Endothelial cell of umbilical vein (primary cell): Measurements from ENCODE around the gene ST13. TPM values are rescaled to one million over a fixed set of nuclear protein-coding genes. Genes with fewer than 3 reads are reported as not detected.

ENCODE experiments used
- BruUV-seq: library from RNA; stranded (reverse); fragments of 400-500 nt; replicated peaks from 2 replicates; lab custom pipeline; 2021; lab: Mats Ljungman, UMichigan
- CTCF ChIA-PET: fragments of 300-600, 350-600 bp; sonication (Branson Sonifier 250); formaldehyde crosslinking; loops from one replicate; lab custom pipeline; 2021; ENCODE audit warnings: antibody characterized with exemption, inconsistent platforms; lab: Charles Lee
- POLR2A ChIA-PET: fragments of 300-600, 350-600 bp; sonication (Branson Sonifier 250); formaldehyde crosslinking; loops from one replicate; lab custom pipeline; 2021; ENCODE audit warnings: antibody characterized with exemption, inconsistent platforms; lab: Charles Lee
- DNase-seq: peaks from one replicate; pipeline ENCODE4 v3.0.0-alpha.2; 2011; ENCODE audit warnings: low read depth, low spot score
- FAIRE-seq: peaks from 2 replicates; lab custom pipeline; 2011; peaks lifted over from hg19 to GRCh38; lab: Jason Lieb, UNC
- H2AFZ ChIP-seq: 2 replicates; pipeline ENCODE4 v1.6.0; 2012; ENCODE audit warnings: low read depth, low read length, control low read depth, inconsistent platforms
- H3K27ac ChIP-seq: 2 replicates; pipeline ENCODE4 v1.5.1; 2011; ENCODE audit warnings: low read depth, mild to moderate bottlenecking, control low read depth, low read length, moderate library complexity; ENCODE audit not compliant: insufficient read depth
- H3K27me3 ChIP-seq, 2 experiments: 2 replicates each; pipeline versions ENCODE4 v1.6.0 to v1.6.1; 2011; ENCODE audit warnings: low read length in 2 of 2, mixed read lengths in 1 of 2; ENCODE audit not compliant: control insufficient read depth in 2 of 2, insufficient read depth in 2 of 2
- H3K36me3 ChIP-seq, 2 experiments: 2 replicates in 1 of 2; 3 replicates in 1 of 2; pipeline ENCODE4 v1.5.1; 2011; ENCODE audit warnings: low read length in 2 of 2, mild to moderate bottlenecking in 1 of 2, moderate library complexity in 1 of 2; ENCODE audit not compliant: control insufficient read depth in 2 of 2, insufficient read depth in 2 of 2; ENCODE audit errors: extremely low read depth in 1 of 2
- H3K4me1 ChIP-seq: 3 replicates; pipeline ENCODE4 v1.5.1; 2011; ENCODE audit warnings: mild to moderate bottlenecking, low read length; ENCODE audit not compliant: control insufficient read depth, insufficient read depth; ENCODE audit errors: extremely low read depth
- H3K4me2 ChIP-seq: 2 replicates; pipeline ENCODE4 v1.6.1; 2011; ENCODE audit warnings: low read length, control low read depth, mixed read lengths; ENCODE audit not compliant: insufficient read depth
- H3K4me3 ChIP-seq, 3 experiments: fragments of 200-600 bp in 1 of 3; sonication (generic), shearing (Covaris generic) in 1 of 3; replicated peaks in 1 of 3; 2 replicates each; pipeline ENCODE4 v1.5.1; 2011 to 2016; ENCODE audit warnings: control low read depth in 3 of 3, low read length in 3 of 3, mild to moderate bottlenecking in 2 of 3, inconsistent platforms in 1 of 3, low read depth in 1 of 3, moderate library complexity in 1 of 3; ENCODE audit not compliant: insufficient read depth in 1 of 3
- H3K79me2 ChIP-seq: 2 replicates; pipeline ENCODE4 v1.6.0; 2012; ENCODE audit warnings: low read length, inconsistent platforms; ENCODE audit not compliant: control insufficient read depth, insufficient read depth
- H3K9ac ChIP-seq: replicated peaks from 2 replicates; pipeline ENCODE3; 2011; ENCODE audit warnings: low read length, control low read depth; ENCODE audit not compliant: insufficient read depth; ENCODE audit errors: extremely low read depth
- H3K9me1 ChIP-seq: replicated peaks from 3 replicates; pipeline ENCODE4 v1.6.0; 2011; ENCODE audit warnings: mild to moderate bottlenecking, low read length; ENCODE audit not compliant: control insufficient read depth, insufficient read depth; ENCODE audit errors: extremely low read depth
- H3K9me3 ChIP-seq: replicated peaks from 2 replicates; pipeline ENCODE4 v1.5.1; 2012; ENCODE audit warnings: low read length, inconsistent platforms; ENCODE audit not compliant: control insufficient read depth, insufficient read depth
- H4K20me1 ChIP-seq: replicated peaks from 2 replicates; pipeline ENCODE3; 2011; ENCODE audit warnings: mild to moderate bottlenecking, low read length; ENCODE audit not compliant: control insufficient read depth, insufficient read depth; ENCODE audit errors: extremely low read depth
- EZH2 ChIP-seq: IDR thresholded peaks from 2 replicates; pipeline ENCODE4 v1.6.1; 2012; ENCODE audit warnings: borderline replicate concordance, low read depth, mild to moderate bottlenecking, moderate library complexity, low read length, inconsistent platforms; ENCODE audit not compliant: severe bottlenecking
- FOS ChIP-seq: IDR thresholded peaks from 2 replicates; pipeline ENCODE4 v1.6.1; 2011; ENCODE audit warnings: mild to moderate bottlenecking, low read length, moderate library complexity, borderline replicate concordance; ENCODE audit not compliant: insufficient read depth
- GATA2 ChIP-seq: IDR thresholded peaks from 2 replicates; pipeline ENCODE4 v1.7.0; 2011; ENCODE audit warnings: low read depth, mild to moderate bottlenecking, moderate library complexity, mixed read lengths, low read length; ENCODE audit not compliant: insufficient read length, insufficient read depth
- JUN ChIP-seq: IDR thresholded peaks from 2 replicates; pipeline ENCODE4 v1.6.1; 2011; ENCODE audit warnings: borderline replicate concordance, low read depth; ENCODE audit not compliant: insufficient read length, insufficient read depth
- MYC ChIP-seq: IDR thresholded peaks from one replicate; pipeline ENCODE4 v1.6.1; 2011; ENCODE audit warnings: mild to moderate bottlenecking, low read depth, low read length
- dilution Hi-C: fragments of 300-500 bp; cut with MboI; formaldehyde crosslinking; loops from one replicate; pipeline ENCODE4 v1.15.0; 2019; ENCODE audit warnings: low sequenced_read_pairs; ENCODE audit not compliant: extremely low pct_ligation_motif_present
- intact Hi-C: fragments of 100-400 bp; cut with micrococcal nuclease; formaldehyde crosslinking; loops from one replicate; pipeline ENCODE4 v1.10.0; 2022
- polyA plus RNA-seq, 4 experiments: library from polyadenylated mRNA; depleted of rRNA in 3 of 4; stranded (reverse) in 3 of 4; unstranded in 1 of 4; fragments of >200 nt; gene quantifications; 2 replicates each; pipeline versions ENCODE4 v1.2.1 to v1.2.3, GENCODE V29; 2011 to 2012; ENCODE audit warnings: missing spikeins in 1 of 4
- total RNA-seq: library from RNA; stranded (reverse); gene quantifications from 2 replicates; pipeline ENCODE4 v1.2.3, GENCODE V29; 2021
- TF ChIP-seq, protein P1 (sequence below): IDR thresholded peaks from 2 replicates; pipeline ENCODE4 v1.6.1; 2011; ENCODE audit not compliant: insufficient read depth, insufficient read length
- TF ChIP-seq, protein P2 (sequence below), 2 donors: IDR thresholded peaks; 1 replicate in 1 of 2; 2 replicates in 1 of 2; pipeline ENCODE4 v1.5.1; 2011; ENCODE audit warnings: low read length in 2 of 2, mild to moderate bottlenecking in 2 of 2, moderate library complexity in 2 of 2, control low read depth in 1 of 2, inconsistent platforms in 1 of 2, low read depth in 1 of 2; ENCODE audit not compliant: insufficient read depth in 1 of 2; ENCODE audit errors: extremely low read depth in 1 of 2

Gene ST13
- total and polyA plus RNA-seq, 2 donors (not counting 3 experiments of a cell fraction or from before 2014, with no cell fraction given), result 41.2 to 250 TPM

DNA sequence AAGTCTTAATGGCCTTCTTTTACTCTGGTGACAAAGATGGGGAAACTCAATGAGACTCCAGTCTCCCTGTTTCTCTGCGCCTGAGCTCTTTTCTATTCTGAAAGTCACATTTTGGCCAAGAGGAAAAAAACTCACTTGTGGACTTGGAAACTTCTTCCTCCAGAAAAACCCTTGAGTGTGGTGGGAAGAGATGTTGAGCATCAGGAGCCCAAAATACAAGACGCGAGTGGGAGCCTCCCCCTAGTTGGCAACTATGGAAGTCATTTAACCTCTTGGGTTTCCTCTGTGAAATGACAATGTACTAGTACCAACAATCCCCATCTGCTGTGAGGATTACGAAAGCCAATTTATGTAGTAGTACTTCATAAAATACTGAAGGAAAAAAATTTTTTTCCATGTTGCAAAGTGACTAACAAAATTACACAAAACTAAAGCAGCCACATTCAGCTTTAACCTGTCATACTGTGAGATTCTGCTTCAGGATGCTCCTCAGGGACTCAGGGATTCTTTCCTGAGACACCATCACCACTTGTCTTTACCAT, 36.8 kb downstream of the ST13 start:
- POLR2A ChIA-PET, result no interaction called here
- peak overlapping the region; percentile 98 for H3K4me2 ChIP-seq
- no peak for DNase-seq

More for the DNA sequence above, 36.8 kb downstream of the ST13 start:
- Histone ChIP-seq H4K20me1 (no peaks in the 10 kb centered on the region), H2AFZ (peak overlapping the region; percentile 92), H3K9me3 (no peaks in the 10 kb centered on the region), H3K79me2 (peaks cover 35% of the 10 kb centered on the region), H3K9me1 (no peaks in the 10 kb centered on the region), H3K9ac (peak overlapping the region; percentile 68), H3K27ac (peak overlapping the region; percentile 38), H3K27me3 (no peaks in the 10 kb centered on the region), H3K36me3 (no peaks in the 10 kb centered on the region), H3K4me1 (peaks cover 15% of the 10 kb centered on the region), H3K4me3 (peak overlapping the region; percentile 70 to 95 (median 82))
- peak; percentile 8 for FAIRE-seq
- BruUV-seq, result TSS peak; percentile 87
- dilution Hi-C loops, result no loop called here
- intact Hi-C loops, result loop anchor here (2.0 kb wide), 2 partner anchors 37 to 137 kb away; partner anchors contain the start of genes ST13 and XPNPEP3
- CTCF ChIA-PET, result interaction anchor here (0.7 to 4.2 kb wide), 9 partner anchors 11 to 446 kb away, joined by 3 to 24 read pairs (median 3); partner anchors contain the start of gene XPNPEP3
- no peak for TF ChIP-seq MYC
- no peak for TF ChIP-seq EZH2
- TF ChIP-seq GATA2, result no peak
- TF ChIP-seq, protein P1, sequence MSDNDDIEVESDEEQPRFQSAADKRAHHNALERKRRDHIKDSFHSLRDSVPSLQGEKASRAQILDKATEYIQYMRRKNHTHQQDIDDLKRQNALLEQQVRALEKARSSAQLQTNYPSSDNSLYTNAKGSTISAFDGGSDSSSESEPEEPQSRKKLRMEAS, result no peak
- no peak for TF ChIP-seq FOS
- TF ChIP-seq JUN, result no peak
- TF ChIP-seq, protein P2, sequence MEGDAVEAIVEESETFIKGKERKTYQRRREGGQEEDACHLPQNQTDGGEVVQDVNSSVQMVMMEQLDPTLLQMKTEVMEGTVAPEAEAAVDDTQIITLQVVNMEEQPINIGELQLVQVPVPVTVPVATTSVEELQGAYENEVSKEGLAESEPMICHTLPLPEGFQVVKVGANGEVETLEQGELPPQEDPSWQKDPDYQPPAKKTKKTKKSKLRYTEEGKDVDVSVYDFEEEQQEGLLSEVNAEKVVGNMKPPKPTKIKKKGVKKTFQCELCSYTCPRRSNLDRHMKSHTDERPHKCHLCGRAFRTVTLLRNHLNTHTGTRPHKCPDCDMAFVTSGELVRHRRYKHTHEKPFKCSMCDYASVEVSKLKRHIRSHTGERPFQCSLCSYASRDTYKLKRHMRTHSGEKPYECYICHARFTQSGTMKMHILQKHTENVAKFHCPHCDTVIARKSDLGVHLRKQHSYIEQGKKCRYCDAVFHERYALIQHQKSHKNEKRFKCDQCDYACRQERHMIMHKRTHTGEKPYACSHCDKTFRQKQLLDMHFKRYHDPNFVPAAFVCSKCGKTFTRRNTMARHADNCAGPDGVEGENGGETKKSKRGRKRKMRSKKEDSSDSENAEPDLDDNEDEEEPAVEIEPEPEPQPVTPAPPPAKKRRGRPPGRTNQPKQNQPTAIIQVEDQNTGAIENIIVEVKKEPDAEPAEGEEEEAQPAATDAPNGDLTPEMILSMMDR (IDR thresholded peaks at IDR 0.05; ENCODE audit: extremely low read depth in 1 of 2, insufficient read depth in 1 of 2, low read depth in 1 of 2, low read length in 2 of 2), result no peak
